SK-N-SH (cell line): Measurements from ENCODE around the gene NUDT12. TPM values are rescaled to one million over a fixed set of nuclear protein-coding genes. Genes with fewer than 3 reads are reported as not detected.

Experiments used
- CTCF ChIA-PET: fragments of 300-600, 350-600 bp; formaldehyde crosslinking; extraction: SDS; loops from one replicate; lab custom pipeline; 2021; lab: Yijun Ruan, JAX
- POLR2A ChIA-PET: fragments of 350-600 bp; sonication (Branson Sonifier 250); formaldehyde crosslinking; extraction: SDS; loops from one replicate; lab custom pipeline; 2020; ENCODE audit warnings: antibody characterized with exemption, inconsistent platforms; lab: Yijun Ruan, JAX
- DNase-seq: peaks from one replicate; pipeline ENCODE4 v3.0.0; 2012
- H2AFZ ChIP-seq: fragments of 200-600 bp; sonication (generic); 2 replicates; pipeline ENCODE4 v1.8.1; 2016; ENCODE audit warnings: antibody characterized with exemption, mild to moderate bottlenecking, low read depth
- H3F3A ChIP-seq: fragments of 200-600 bp; sonication (generic); replicated peaks from 2 replicates; pipeline ENCODE3; 2016; ENCODE audit warnings: antibody characterized with exemption, mild to moderate bottlenecking; ENCODE audit not compliant: insufficient read depth
- H3K27ac ChIP-seq, 2 experiments: fragments of 200-500 bp in 1 of 2; fragments of 200-600 bp in 1 of 2; sonication (Bioruptor generic) in 1 of 2; sonication (generic), shearing (Covaris generic) in 1 of 2; 2 replicates each; pipeline versions ENCODE4 v1.5.1 to v1.6.1; 2014 to 2016; ENCODE audit warnings: low read depth in 2 of 2, inconsistent platforms in 1 of 2, low read length in 1 of 2, mild to moderate bottlenecking in 1 of 2, mixed read lengths in 1 of 2
- H3K27me3 ChIP-seq: fragments of 200-600 bp; sonication (generic), shearing (Covaris generic); 2 replicates; pipeline ENCODE4 v1.6.1; 2016; ENCODE audit warnings: mixed run types; ENCODE audit not compliant: insufficient read depth
- H3K36me3 ChIP-seq, 2 experiments: fragments of 200-500 bp in 1 of 2; fragments of 200-600 bp in 1 of 2; sonication (Bioruptor generic) in 1 of 2; sonication (generic) in 1 of 2; replicated peaks in 1 of 2; 2 replicates each; pipeline versions ENCODE3 to v1.5.1; 2014 to 2016; ENCODE audit warnings: low read length in 1 of 2, mild to moderate bottlenecking in 1 of 2; ENCODE audit not compliant: insufficient read depth in 2 of 2, control insufficient read depth in 1 of 2
- H3K4me1 ChIP-seq, 2 experiments: fragments of 200-500 bp in 1 of 2; fragments of 200-600 bp in 1 of 2; sonication (Bioruptor generic) in 1 of 2; sonication (generic), shearing (Covaris generic) in 1 of 2; 2 replicates each; pipeline versions ENCODE4 v1.5.1 to v1.6.1; 2014 to 2016; ENCODE audit warnings: low read depth in 1 of 2, low read length in 1 of 2, mixed run types in 1 of 2; ENCODE audit not compliant: insufficient read depth in 2 of 2, control insufficient read depth in 1 of 2
- H3K4me2 ChIP-seq: fragments of 200-600 bp; sonication (generic), shearing (Covaris generic); 2 replicates; pipeline ENCODE4 v1.6.1; 2017; ENCODE audit warnings: mixed run types
- H3K4me3 ChIP-seq, 2 experiments: fragments of 200-500 bp in 1 of 2; fragments of 200-600 bp in 1 of 2; sonication (Bioruptor generic) in 1 of 2; sonication (generic), shearing (Covaris generic) in 1 of 2; 2 replicates each; pipeline versions ENCODE4 v1.5.1 to v1.8.1; 2014 to 2016; ENCODE audit warnings: low read depth in 2 of 2, inconsistent platforms in 1 of 2, low read length in 1 of 2, mild to moderate bottlenecking in 1 of 2, mixed read lengths in 1 of 2, moderate library complexity in 1 of 2
- H3K79me2 ChIP-seq: fragments of 200-600 bp; sonication (generic); 2 replicates; pipeline ENCODE4 v1.8.1; 2017; ENCODE audit warnings: mild to moderate bottlenecking; ENCODE audit not compliant: insufficient read depth
- H3K9ac ChIP-seq: fragments of 200-600 bp; sonication (generic); 2 replicates; pipeline ENCODE4 v1.6.1; 2017; ENCODE audit warnings: mixed run types
- H3K9me2 ChIP-seq: fragments of 200-600 bp; sonication (generic); 2 replicates; pipeline ENCODE4 v1.6.1; 2017; ENCODE audit warnings: mixed run types
- H3K9me3 ChIP-seq: fragments of 200-600 bp; sonication (generic); 2 replicates; pipeline ENCODE4 v1.6.1; 2017; ENCODE audit warnings: mixed run types, mild to moderate bottlenecking, moderate library complexity
- H4K20me1 ChIP-seq: fragments of 200-600 bp; sonication (generic); 2 replicates; pipeline ENCODE4 v1.6.1; 2017; ENCODE audit warnings: mild to moderate bottlenecking, mixed run types; ENCODE audit not compliant: insufficient read depth
- ELF1 ChIP-seq: IDR thresholded peaks from 2 replicates; pipeline ENCODE4 v1.4.0; 2012
- EP300 ChIP-seq, 2 experiments: IDR thresholded peaks; 2 replicates each; pipeline versions ENCODE4 v1.4.0 to v1.6.1; 2012; ENCODE audit warnings: borderline replicate concordance in 1 of 2, low read depth in 1 of 2, low read length in 1 of 2
- FOSL2 ChIP-seq: IDR thresholded peaks from 2 replicates; pipeline ENCODE4 v1.4.0; 2012; ENCODE audit warnings: low read depth, mild to moderate bottlenecking, moderate library complexity, borderline replicate concordance
- FOXM1 ChIP-seq: IDR thresholded peaks from 2 replicates; pipeline ENCODE4 v1.4.0; 2012; ENCODE audit warnings: low read depth, mild to moderate bottlenecking
- GABPA ChIP-seq: IDR thresholded peaks from 2 replicates; pipeline ENCODE4 v1.4.0; 2012; ENCODE audit warnings: low read depth, mild to moderate bottlenecking
- MEF2A ChIP-seq: IDR thresholded peaks from 2 replicates; pipeline ENCODE4 v1.4.0; 2012; ENCODE audit warnings: low read depth, borderline replicate concordance
- NFIC ChIP-seq: IDR thresholded peaks from 2 replicates; pipeline ENCODE4 v1.4.0; 2012; ENCODE audit warnings: borderline replicate concordance
- NRF1 ChIP-seq: IDR thresholded peaks from 2 replicates; pipeline ENCODE4 v1.6.1; 2012; ENCODE audit warnings: low read depth, mild to moderate bottlenecking, low read length
- POLR2AphosphoS5 ChIP-seq: IDR thresholded peaks from 2 replicates; pipeline ENCODE4 v1.6.1; 2012; ENCODE audit warnings: low read depth, low read length
- RFX5 ChIP-seq: IDR thresholded peaks from 2 replicates; pipeline ENCODE4 v1.6.1; 2012; ENCODE audit warnings: mild to moderate bottlenecking, improper control_type of control experiment, low read length
- RXRA ChIP-seq: IDR thresholded peaks from 2 replicates; pipeline ENCODE4 v1.4.0; 2012; ENCODE audit warnings: low read depth, mild to moderate bottlenecking, borderline replicate concordance
- SMC3 ChIP-seq: IDR thresholded peaks from 2 replicates; pipeline ENCODE4 v1.6.1; 2012; ENCODE audit warnings: low read depth, low read length, improper control_type of control experiment
- TCF12 ChIP-seq: IDR thresholded peaks from 2 replicates; pipeline ENCODE4 v1.4.0; 2012
- TEAD4 ChIP-seq: IDR thresholded peaks from 2 replicates; pipeline ENCODE4 v1.4.0; 2012; ENCODE audit warnings: mild to moderate bottlenecking, borderline replicate concordance; ENCODE audit not compliant: insufficient read depth
- WGBS: methylation state at CpG from one replicate; pipeline ENCODE4 v1.1.6; 2017; ENCODE audit warnings: low lambda C conversion rate; 5-methylcytosine and 5-hydroxymethylcytosine counted together
- polyA plus RNA-seq, 3 experiments: library from polyadenylated mRNA; depleted of rRNA; stranded (reverse); fragments of >200 nt; gene quantifications; 2 replicates each; pipeline ENCODE4 v1.2.3, GENCODE V29; 2012
- TF ChIP-seq, protein P1 (sequence below): IDR thresholded peaks from 2 replicates; pipeline ENCODE4 v1.4.0; 2012; ENCODE audit warnings: low read depth, borderline replicate concordance
- TF ChIP-seq, protein P2 (sequence below): IDR thresholded peaks from 2 replicates; pipeline ENCODE4 v1.4.0; 2012; ENCODE audit warnings: low read depth
- TF ChIP-seq, protein P3 (sequence below): fragments of 200-600 bp; sonication (generic); IDR thresholded peaks from 2 replicates; pipeline ENCODE4 v1.6.1; 2017; ENCODE audit warnings: antibody characterized with exemption, mild to moderate bottlenecking, moderate library complexity
- TF ChIP-seq, protein P4 (sequence below): fragments of 150-350 bp; IDR thresholded peaks from 2 replicates; pipeline ENCODE4 v1.6.1; 2016; ENCODE audit warnings: mild to moderate bottlenecking, low read depth, low read length
- TF ChIP-seq, protein P5 (sequence below): IDR thresholded peaks from 2 replicates; pipeline ENCODE4 v1.4.0; 2012; ENCODE audit warnings: low read depth, borderline replicate concordance

The NUDT12 gene
- polyA plus RNA-seq, 1 of the 3 experiments (the other 2 are of a cell fraction): 4.9 TPM

DNA sequence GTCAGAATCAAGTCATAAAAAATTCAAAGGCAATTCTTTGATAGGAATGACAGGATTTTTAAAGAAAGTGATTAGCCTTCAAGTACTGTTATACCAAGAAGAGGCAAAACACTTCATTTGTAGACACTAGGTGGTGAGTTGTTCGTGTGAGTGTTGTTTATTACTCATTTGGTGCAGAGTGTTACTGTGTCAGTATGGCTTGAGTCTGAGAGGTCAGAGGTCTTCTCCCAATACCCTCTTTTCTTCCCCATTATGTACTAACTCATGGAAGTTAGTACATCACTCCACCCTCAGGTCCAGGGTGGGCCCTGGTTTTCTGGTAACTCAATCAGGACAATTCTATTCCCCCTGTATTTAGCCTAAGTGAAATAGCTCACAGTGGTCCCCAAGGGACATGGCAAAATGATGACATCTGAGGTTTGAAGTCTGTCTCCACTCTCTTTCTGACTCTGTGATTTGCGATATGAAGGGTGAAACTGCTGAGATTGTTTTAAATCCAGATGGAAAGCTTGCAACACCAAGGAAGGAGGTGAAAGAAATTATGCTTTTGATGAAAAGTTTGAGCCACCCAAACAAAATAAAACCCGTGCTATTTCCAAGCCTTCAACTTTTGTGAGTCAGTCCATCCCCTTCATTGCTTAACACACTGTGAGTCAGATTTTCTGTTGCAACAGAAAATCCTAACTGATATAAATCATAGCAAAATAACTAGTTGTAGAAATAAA lies 56.8 kb downstream of the NUDT12 start:
- TF ChIP-seq MEF2A (no peak), FOXM1 (no peak), TCF12 (no peak), POLR2AphosphoS5 (no peak), FOSL2 (no peak), RXRA (no peak), ELF1 (no peak)
- TF ChIP-seq, protein P1, sequence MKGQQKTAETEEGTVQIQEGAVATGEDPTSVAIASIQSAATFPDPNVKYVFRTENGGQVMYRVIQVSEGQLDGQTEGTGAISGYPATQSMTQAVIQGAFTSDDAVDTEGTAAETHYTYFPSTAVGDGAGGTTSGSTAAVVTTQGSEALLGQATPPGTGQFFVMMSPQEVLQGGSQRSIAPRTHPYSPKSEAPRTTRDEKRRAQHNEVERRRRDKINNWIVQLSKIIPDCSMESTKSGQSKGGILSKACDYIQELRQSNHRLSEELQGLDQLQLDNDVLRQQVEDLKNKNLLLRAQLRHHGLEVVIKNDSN: no peak
- TF ChIP-seq, protein P2, sequence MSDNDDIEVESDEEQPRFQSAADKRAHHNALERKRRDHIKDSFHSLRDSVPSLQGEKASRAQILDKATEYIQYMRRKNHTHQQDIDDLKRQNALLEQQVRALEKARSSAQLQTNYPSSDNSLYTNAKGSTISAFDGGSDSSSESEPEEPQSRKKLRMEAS: no peak
- H3K4me3 ChIP-seq: no peak overlapping the region
- no peaks in the 10 kb centered on the region for H3K4me1 ChIP-seq
- ChIA-PET CTCF (no interaction called here), POLR2A (no interaction called here)
- H3K79me2 ChIP-seq: no peaks in the 10 kb centered on the region
- H3F3A ChIP-seq: peaks cover 4% of the 10 kb centered on the region
- no peaks in the 10 kb centered on the region for H4K20me1 ChIP-seq
- H3K9me3 ChIP-seq: 0 out of 2 replicates have a peak, but pooled peaks cover 8% of the 10 kb centered on the region
- H3K27ac ChIP-seq: no peak overlapping the region
- peaks cover 0 to 4% of the 10 kb centered on the region in 2 experiments for H3K36me3 ChIP-seq
- WGBS: 56% methylated on average over 3 of the region's 3 CpGs
- no peak overlapping the region for H3K4me2 ChIP-seq
- H3K9ac ChIP-seq: no peak overlapping the region
- H2AFZ ChIP-seq: no peak overlapping the region
- no peaks in the 10 kb centered on the region for H3K9me2 ChIP-seq
- DNase-seq: no peak
- no peaks in the 10 kb centered on the region for H3K27me3 ChIP-seq

DNA sequence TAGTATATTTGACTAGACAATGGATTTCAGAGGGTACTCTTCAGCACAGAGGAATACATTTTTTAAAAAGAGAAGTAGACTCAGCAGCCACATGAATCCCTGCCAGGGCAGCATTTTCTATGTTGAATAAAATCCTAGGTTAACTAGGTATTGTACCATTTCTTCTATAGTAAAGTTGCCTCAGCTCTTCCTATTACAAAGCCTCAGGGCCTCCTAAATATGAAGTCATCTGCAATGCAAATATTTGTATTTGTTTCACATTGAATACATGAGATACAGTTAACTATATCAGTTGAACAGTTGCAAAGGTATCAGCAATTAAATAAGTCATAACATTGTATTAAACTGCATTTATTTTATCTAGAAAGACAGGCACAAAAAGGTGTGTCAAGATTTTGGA lies 59.5 kb downstream of the NUDT12 start:
- no peaks in the 10 kb centered on the region for H4K20me1 ChIP-seq
- 0 out of 2 replicates have a peak, but pooled peaks cover 8% of the 10 kb centered on the region for H3K9me3 ChIP-seq
- POLR2A ChIA-PET: no interaction called here
- H3K79me2 ChIP-seq: no peaks in the 10 kb centered on the region
- H2AFZ ChIP-seq: no peak overlapping the region
- DNase-seq: no peak
- no peak overlapping the region for H3K9ac ChIP-seq
- no peaks in the 10 kb centered on the region; a peak in 1 of 4 replicates for H3K4me1 ChIP-seq
- peaks cover 0 to 4% of the 10 kb centered on the region in 2 experiments for H3K36me3 ChIP-seq
- no peak overlapping the region for H3K27ac ChIP-seq
- CTCF ChIA-PET: interaction anchor here (0.9 kb wide), 1 partner anchor 17 kb away, joined by 3 read pairs; no protein-coding TSS in a partner anchor
- no peak overlapping the region for H3K4me3 ChIP-seq
- peaks cover 4% of the 10 kb centered on the region for H3F3A ChIP-seq
- H3K9me2 ChIP-seq: no peaks in the 10 kb centered on the region
- H3K4me2 ChIP-seq: no peak overlapping the region
- H3K27me3 ChIP-seq: no peaks in the 10 kb centered on the region
- TF ChIP-seq, protein P3, sequence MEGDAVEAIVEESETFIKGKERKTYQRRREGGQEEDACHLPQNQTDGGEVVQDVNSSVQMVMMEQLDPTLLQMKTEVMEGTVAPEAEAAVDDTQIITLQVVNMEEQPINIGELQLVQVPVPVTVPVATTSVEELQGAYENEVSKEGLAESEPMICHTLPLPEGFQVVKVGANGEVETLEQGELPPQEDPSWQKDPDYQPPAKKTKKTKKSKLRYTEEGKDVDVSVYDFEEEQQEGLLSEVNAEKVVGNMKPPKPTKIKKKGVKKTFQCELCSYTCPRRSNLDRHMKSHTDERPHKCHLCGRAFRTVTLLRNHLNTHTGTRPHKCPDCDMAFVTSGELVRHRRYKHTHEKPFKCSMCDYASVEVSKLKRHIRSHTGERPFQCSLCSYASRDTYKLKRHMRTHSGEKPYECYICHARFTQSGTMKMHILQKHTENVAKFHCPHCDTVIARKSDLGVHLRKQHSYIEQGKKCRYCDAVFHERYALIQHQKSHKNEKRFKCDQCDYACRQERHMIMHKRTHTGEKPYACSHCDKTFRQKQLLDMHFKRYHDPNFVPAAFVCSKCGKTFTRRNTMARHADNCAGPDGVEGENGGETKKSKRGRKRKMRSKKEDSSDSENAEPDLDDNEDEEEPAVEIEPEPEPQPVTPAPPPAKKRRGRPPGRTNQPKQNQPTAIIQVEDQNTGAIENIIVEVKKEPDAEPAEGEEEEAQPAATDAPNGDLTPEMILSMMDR: no peak
- TF ChIP-seq, protein P4, sequence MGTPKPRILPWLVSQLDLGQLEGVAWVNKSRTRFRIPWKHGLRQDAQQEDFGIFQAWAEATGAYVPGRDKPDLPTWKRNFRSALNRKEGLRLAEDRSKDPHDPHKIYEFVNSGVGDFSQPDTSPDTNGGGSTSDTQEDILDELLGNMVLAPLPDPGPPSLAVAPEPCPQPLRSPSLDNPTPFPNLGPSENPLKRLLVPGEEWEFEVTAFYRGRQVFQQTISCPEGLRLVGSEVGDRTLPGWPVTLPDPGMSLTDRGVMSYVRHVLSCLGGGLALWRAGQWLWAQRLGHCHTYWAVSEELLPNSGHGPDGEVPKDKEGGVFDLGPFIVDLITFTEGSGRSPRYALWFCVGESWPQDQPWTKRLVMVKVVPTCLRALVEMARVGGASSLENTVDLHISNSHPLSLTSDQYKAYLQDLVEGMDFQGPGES: no peak
- TF ChIP-seq FOSL2 (no peak), GABPA (no peak), NRF1 (no peak), ELF1 (no peak), EP300 (IDR thresholded peaks at IDR 0.05; ENCODE audit: borderline replicate concordance in 1 of 2, low read depth in 1 of 2, low read length in 1 of 2) (no peak), FOXM1 (no peak), TEAD4 (no peak), NFIC (no peak), POLR2AphosphoS5 (no peak), RFX5 (no peak), SMC3 (no peak), MEF2A (no peak)
- TF ChIP-seq, protein P2: no peak
- TF ChIP-seq, protein P1: no peak
- TF ChIP-seq, protein P5, sequence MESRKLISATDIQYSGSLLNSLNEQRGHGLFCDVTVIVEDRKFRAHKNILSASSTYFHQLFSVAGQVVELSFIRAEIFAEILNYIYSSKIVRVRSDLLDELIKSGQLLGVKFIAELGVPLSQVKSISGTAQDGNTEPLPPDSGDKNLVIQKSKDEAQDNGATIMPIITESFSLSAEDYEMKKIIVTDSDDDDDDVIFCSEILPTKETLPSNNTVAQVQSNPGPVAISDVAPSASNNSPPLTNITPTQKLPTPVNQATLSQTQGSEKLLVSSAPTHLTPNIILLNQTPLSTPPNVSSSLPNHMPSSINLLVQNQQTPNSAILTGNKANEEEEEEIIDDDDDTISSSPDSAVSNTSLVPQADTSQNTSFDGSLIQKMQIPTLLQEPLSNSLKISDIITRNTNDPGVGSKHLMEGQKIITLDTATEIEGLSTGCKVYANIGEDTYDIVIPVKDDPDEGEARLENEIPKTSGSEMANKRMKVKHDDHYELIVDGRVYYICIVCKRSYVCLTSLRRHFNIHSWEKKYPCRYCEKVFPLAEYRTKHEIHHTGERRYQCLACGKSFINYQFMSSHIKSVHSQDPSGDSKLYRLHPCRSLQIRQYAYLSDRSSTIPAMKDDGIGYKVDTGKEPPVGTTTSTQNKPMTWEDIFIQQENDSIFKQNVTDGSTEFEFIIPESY: no peak
